ENCODE measurements around the gene TLR3.
"Not testable (repeated sequence)": the region's sequence is repeated elsewhere in the genome, so short reads cannot be mapped to it uniquely, and the experiment has no call there.

The TLR3 gene

DNA sequence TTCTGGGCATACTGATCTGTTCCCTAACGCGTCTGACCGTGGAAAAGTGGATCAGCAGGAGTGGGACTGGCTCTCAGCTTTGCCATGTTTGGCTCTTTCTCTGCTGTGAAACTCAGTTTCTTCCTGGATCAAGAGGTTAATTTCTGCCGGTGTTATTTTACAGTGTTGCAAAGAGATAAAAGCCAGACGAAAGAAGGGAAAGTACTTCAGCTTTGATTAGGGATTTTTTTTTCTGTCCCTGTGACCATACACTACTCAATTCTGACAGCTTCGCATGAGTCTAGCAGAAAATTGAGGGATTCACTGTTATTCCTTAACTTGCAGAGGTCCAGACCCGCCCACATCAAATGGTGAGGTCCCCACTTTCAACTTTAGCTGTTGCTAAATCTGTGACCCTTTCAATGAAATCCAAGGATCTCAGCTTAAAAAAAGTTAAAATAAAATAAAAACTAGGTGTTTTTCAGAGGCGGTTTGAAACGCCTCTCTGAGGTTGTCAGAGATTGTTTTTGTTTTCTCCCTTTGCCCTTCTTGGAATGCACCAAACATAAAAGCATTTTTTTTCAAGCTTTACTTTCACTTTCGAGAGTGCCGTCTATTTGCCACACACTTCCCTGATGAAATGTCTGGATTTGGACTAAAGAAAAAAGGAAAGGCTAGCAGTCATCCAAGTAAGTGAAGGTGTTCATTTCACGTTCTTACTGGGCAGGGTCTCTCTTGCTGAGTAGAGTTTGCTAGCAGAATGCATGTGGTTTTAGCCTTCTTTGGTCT, at the start of gene TLR3:
Gene TLR3, plus strand, starts transcription at position 576 of the 768 bp plus-strand sequence. CDS start 7,464 bp downstream, outside the sequence.
- ATAC-seq = no peak

DNA sequence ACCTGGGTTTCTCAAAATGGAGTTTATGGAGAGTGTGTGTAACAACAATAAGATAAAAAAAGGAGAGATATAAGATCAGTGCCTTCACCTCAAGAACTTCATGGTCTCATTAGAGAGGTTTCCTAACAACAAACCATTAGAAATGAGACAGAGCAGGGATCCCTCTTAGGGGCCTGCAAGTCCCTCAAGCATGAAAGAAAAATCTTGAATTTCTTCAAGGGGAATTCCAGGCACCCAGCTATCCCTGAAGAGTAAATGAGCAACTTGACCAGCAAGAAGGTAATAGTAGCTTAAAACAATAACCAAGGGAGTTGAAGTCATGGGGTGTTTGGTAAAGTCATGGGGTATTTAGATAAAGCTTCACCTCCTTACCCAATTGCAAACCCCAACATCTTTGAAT, 49.7 kb upstream of the TLR3 start:
- no peak for ATAC-seq

DNA sequence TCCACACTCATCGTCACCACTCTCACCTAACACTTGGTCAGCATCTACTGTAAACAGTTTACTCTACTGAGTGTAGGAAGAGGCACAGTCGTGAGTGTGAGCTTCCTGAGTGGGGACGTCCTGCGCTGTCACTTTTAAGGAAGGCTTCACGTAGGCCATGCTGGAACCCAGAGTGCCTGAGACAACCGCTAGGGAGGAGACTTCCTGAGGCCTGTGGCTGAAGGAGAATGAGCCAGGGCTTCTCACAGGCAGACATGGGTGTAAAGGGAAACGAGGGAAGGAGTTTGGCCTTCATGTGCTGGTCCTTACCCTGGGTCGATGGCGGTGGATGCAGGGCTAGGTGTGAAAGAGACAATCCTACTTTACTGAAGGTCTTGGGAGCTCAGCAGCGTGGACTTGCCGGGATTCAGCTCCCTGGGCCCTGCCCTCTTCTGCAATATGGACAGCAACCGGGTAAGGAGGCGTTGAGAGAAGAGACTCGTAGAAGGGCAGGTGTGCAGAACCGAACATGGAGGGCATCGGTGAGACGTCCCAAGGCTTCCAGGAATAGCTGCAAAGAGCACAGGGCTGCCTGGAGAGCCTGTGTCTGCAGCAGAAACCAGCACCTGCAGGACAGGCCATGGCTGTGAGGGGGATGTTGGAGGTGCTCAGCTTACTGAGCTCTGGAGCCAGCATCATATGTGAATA, 48.7 kb upstream of the TLR3 start:
- ATAC-seq = no peak

DNA sequence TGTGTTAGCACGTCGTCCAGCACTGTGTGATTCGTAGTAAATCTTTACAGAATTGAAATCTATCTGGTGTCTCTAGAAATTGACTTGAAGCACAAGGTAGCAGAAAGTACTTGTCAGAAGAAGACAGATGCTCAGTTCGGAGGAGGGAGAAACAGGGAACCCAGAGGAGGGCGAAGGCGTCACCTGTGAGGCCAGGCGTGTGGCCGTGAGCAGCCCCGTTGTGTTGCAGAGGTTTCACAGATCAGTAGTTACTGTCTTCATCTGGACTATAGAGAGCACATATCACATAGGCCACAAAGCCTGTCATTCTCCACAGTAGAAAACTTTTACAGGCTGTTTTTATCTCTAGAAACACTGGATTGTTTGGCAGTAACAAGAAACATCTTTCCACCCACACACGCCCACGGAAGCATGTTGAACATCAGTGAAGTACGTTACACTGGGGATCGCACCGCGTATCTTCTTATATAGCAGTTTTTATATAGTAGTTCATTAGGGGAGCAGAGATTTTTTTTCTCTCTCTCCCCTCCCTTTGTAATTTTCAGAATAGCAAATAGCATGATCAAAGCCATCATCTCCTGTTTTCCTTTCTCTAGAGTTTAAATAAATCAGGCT, 48.1 kb upstream of the TLR3 start:
- ATAC-seq = no peak

DNA sequence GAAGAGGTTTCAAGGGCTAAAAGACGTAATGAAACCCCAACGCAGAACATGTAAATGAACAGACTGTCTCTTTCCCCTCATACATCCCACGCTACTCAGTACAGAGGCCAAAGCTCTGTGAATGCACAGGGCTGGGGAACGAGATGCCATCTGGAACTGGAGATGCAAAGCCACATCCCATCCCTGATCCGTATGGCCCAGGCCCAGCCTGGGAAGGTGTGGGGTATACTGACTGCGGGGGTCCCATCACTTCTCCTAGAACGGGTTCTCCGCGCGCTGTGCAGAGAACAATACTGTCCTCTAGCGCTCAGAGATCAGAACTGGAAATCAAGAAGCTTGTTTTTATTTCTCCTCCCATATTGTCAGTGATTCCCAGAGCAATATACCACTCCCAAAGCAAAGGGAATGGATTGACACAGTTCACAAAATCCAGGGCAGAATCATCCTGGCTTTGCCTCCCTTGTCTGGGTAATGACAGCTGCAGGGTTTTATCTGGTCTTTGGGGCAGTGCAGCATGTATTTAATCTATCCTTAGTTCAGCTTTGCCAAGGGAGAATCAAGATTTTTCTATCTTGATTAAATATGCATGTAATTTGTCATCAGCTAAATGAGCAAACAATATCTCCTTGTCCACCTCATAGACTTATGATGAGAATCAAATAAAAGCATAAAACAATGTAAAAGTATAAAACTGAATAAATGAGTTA, 47.3 kb upstream of the TLR3 start:
- no peak for ATAC-seq

DNA sequence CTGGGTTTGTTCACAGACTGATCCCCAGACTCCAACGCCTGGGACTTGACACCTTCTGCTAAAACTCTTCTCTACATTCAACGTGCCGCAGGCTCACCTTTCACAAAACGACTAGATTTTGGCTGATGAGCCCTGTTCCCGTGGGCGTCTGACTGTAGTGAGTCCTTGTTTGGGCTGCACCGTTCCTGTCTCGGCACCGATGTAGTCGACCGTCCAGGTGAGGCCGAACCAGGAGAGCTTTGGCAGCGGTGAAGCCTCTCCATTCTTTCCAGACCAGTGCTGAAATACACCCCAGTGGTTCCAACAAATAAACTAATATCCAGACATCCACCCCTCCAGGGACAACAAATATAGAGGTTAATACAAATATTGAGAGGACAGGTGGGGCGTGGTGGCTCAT, 45.0 kb upstream of the TLR3 start:
- ATAC-seq = no peak

DNA sequence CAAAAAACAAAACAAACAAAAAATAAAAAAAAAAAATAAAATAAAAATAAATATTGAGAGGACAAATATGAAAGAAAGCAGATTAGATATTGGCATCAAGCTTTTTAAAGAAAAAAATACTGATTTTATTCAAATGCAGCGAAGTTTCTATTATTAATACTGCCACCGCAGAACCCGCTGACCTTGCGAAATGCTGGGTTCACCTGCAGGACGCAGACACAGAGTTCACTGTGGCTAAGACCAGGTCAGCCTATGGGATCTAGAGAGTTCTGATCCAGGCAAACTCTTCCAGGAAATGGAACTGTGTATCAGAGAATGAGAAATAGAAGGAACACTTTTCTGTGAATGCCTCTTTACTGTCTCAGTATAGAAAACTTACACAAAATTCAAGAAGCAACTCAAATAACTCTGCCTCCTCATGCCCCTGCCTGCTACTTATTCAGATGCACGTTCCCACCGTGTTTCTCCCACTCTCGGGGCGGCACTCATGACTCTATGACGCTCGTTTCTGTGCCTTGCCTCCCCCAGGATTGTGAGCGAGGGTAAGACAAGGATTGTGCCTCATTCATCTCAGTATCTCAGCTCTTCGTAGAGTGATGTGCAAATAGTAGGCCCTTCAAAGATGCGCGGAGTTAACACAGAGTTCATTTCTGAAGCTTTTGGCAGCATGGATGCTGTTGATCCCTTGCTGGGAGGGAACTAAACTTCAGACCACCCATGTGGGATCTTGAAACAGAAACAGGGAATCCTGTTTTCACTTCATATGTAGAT, 44.1 kb upstream of the TLR3 start:
- ATAC-seq = no peak

DNA sequence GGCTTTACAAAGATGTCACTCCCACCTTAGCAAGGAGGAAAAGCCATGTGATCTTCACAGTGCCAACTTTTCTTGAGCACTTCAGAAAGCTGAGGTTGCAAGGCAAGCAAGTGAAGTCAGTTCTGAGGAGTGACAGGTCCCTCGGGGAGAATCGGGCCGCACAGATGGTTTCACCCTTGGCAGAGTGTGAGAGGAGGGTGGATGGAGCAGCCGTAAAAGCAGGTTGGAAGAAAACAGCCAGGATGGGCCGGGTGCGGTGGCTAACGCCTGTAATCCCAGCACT, 43.6 kb upstream of the TLR3 start:
- ATAC-seq = no peak

DNA sequence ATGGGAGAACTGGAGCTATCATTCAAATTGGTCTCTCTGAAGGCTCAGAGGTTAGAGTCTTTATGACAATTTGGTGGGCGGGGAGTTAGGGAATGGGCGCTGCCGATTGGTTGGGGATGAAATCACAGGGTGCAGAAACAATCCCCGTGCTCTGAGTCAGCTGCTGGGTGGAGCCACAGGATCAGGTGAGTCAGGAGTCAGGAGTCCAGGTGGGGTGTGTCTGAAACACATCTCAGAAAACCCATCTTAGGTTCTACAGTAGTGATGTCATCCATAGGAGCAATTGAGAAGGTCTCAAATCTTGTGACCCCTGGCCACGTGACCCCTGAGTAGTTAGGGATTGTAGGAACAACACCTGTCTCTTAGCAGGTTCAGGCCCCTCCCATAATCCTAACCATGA, 41.6 kb upstream of the TLR3 start:
- ATAC-seq = no peak

DNA sequence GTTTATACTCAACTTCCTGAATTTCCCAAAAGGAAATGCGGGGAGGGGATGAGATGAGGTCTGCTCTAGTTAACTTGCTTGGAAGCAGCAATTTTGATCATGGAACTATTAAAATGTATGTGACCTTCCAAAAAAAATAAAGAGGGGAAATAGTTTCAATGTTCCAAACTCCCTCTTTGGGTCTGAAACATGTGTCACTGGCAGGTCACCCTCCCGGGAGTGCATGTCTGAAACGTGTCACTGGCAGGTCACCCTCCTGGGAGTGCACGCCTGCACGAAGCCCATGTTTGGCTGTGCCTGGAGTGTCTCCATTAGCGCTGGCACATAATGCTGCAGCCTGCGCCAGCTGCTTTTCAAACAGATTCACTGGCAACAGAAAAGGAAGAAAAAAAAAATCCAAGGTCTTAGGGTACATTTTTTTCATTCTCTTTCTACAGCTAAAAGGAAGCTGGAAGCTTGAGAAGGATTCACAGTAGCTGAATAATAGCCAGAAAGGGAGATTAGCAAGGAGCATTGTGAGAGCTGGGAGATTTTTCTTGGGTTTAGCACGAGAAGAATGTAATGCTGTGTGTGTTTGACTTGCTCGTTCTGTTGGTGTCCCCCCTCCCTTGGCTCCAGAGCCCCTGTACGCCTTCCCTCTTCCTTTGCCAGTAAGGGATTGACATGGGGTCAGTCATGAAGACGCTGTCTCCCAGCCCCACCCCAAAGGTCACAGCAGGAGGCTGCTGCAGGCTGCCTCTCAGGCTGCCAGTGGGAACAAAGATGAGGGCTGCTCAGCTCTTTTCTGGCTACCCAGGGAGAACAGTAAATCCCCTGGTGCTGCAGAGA, 39.2 kb upstream of the TLR3 start:
- no peak for ATAC-seq

DNA sequence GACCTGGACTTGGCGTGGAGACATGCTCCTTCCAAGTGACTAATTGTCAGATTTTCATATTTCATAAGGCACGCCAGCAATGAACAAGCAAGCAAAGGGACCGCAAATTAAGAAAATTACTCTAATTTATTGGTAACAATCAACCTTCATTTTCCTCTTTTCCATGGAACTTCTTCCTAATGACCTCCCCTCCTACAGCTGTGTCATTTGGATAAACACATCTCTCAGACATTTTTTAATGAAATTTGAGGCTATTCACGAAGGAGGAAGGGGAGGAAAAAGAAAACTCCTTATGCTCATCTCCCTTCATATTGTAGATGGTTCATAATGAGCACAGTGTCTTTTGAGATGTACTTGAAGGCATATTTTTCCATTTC, 38.6 kb upstream of the TLR3 start:
- no peak for ATAC-seq

DNA sequence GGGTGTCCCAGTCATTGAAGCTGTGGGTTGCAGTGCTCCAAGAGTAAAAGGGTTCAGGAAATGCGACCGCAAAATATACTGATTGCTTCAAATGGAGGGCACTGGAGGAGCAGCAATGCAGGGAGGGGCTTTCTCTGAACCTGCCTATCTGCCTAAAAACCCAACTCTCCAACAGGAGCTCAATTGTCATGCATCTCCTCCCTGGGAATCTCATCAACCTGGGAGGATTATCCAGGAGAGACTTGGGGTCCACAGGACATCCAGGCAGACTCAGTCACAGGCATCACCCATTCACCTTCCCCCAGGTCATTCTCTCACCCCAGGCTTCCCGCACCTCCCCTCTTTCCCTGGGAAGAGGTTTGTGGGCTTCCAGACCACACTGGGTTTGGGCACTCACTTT, 38.2 kb upstream of the TLR3 start:
- ATAC-seq = no peak

DNA sequence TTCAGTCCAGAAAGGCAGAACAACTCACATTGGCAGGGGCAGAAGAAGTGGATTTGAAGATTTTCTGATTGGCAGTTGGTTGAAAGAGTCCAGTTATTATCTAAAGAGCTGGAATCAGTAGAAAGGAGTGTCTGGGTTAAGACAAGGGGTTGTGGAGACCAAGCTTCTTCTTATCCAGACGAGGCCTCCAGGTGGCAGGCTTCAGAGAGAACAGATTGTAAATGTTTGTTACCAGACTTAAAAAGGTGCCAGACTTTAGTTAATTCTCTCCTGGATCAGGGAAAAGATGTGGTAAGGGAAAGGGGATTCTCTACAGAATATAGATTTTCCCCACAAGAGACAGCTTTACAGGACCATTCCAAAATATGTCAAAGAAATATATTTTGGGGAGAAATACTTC, 36.7 kb upstream of the TLR3 start:
- ATAC-seq = no peak

DNA sequence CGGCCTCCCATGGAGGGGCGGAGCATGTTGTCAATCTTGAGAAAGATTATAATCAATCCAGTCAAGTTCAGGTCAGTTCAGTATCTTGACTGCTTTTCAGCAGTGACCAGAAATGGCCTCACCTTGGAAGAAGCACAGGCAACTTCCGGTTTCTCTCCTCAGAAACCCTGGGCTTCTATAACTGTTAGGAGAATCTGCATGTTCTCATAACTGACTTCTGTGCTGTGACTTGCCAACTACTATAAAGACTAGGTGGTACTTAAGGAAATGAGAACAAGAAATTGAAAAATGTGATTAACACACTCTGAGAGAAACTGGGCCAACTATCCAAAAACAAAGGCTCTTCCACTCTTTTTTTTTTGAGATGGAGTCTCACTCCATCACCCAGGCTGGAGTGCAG, 35.9 kb upstream of the TLR3 start:
- ATAC-seq = no peak

DNA sequence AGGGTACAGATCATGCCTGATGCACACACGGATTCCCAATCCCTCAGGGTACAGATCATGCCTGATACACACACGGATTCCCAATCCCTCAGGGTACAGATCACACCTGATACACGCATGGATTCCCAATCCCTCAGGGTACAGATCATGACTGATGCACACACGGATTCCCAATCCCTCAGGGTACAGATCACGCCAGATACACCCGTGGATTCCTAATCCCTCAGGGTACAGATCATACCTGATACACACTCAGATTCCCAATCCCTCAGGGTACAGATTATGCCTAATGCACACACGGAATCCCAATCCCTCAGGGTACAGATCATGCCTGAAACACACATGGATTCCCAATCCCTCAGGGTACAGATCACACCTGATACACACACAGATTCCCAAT, 34.3 kb upstream of the TLR3 start:
- ATAC-seq = not testable (repeated sequence)

DNA sequence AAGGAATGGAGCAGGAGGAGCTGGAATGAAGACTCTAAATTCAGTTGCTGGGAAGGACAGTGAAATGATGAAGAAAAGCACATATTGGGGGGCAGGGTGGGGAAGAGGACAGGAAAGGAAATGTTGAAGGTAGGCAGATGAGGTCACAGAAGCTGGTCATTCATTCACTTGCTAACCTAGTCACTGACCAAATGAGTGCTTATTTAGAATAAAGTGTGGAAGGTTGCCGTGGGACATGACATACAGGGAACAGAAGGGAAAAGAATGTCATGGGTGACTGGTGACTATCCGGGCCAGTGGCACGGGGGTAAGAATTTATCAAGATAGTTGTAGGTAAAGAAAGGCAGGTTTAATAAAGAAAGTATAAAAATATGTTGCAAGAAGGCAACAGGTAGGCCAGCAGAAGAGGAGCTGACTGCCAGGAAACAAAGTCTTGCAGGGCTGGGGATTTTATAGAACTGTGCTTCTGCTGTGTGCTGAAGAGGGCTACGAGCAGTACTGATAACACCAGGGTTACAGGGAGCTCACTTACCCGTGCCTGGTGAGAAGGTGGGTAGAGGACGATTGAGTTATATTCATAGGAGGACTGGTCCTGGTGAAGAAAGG, 31.9 kb upstream of the TLR3 start:
- ATAC-seq = no peak

DNA sequence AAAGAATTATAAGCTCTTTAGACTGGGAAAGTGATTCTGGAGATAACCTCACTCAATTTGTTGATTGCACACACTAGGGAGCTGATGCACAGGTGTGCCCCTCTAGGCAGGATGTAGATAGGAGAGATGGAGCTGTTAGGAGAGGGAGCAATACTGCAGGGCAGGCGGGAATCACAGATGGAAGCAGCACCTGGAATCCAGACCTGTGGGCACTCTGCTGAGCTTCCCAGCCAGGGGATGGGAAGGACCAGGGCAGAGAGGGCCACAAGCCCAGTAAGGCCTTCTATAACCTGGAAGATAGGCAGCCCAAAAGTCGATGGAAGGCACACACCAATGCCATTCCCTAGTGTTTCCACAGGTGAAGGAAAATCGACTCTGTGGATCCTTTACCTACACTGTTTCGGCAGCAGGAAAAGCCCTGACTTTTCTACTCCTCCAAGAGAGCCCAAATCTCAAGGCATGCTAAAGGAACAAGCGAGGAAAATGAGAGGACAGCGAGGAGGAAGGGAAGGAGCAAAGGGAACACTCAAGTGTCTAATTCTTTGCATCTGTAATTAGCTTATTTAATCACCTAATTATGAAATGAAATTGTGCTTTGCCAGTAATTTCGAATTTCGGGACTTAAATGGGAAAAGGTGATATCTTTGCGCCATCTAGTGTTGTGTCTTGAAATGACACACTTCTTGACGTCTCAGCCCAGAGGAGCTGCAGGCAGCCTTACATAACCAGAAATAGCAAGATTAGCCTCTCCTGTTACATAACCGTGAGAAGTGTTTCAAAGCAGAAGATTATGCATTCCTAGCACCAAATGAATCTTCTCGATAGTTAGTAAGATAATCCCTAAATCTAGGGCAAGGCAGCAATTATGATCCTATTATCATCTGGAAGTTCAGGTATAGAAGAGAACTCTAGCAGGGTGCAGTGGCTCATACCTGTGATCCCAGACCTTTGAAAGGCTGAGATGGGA, 31.0 kb upstream of the TLR3 start:
- no peak for ATAC-seq

DNA sequence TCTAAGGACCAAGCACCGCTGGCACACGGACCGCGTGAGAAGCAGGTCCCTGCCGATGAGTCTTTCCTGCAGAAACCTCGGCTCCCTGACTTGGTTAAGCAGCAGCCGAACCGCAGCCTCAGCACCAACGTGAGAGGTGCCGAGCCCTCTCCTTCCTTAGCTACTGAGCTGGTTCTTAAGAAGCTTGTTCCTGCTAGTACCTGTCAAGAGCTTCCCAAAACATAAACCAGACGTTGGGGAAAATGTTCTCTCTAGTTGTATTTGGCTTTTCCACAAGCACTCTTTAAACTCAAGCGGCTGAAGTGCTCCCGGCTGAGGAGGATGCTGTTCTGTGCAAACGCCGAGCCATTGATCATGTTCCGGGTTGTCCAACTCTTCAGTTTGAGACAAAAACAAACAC, 29.3 kb upstream of the TLR3 start:
- no peak for ATAC-seq

DNA sequence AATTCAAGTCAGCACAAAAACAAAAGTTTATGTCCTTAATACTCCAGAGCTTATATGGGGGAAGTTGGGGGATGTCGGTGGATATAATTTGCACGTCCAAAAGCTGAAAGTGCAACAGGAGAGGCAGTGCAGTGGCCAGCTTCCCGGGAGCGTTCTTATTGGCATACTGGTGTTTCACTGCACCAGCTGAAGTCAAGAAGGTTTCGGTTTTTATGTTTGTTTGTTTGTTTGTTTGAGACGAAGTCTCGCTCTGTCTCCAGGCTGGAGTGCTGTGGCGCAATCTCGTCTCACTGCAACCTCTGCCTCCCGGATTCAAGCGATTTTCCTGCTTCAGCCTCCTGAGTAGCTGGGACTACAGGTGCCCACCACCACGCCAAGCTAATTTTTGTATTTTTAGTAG, 28.6 kb upstream of the TLR3 start:
- no peak for ATAC-seq

DNA sequence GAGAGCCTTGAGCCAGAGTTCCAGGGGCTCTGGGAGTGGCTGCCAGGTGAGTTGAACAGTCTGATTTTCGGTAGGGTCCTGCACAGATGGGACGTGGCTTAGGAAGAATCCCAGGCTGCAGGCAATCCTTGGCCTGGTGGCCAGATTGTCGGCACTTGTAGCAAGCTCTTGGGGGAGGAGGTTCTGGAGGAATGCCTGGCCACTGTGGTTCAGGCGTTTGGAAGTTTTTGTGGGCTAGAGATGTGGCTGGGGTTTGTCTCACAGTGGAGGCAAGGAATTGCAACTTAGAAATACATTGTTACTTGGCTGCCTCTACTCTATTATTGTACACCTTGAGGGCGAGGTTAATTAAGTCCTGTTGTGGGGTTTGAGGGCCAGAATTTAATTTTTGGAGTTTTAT, 21.5 kb upstream of the TLR3 start:
- ATAC-seq = not testable (repeated sequence)

All from activated CD4-positive, CD25-positive, alpha-beta regulatory T cell treated with anti-CD3 and anti-CD28 coated beads, Interleukin-2, amount 50 U/mL, for 24 hours (primary cell).